ENCODE results near the gene CDH4. TPM values are rescaled to one million over a fixed set of nuclear protein-coding genes. Genes with fewer than 3 reads are reported as not detected.

The CDH4 gene
- total RNA-seq, 4 donors from 2014 or later, result 0.71 to 4.2 (median 2.9) TPM

DNA sequence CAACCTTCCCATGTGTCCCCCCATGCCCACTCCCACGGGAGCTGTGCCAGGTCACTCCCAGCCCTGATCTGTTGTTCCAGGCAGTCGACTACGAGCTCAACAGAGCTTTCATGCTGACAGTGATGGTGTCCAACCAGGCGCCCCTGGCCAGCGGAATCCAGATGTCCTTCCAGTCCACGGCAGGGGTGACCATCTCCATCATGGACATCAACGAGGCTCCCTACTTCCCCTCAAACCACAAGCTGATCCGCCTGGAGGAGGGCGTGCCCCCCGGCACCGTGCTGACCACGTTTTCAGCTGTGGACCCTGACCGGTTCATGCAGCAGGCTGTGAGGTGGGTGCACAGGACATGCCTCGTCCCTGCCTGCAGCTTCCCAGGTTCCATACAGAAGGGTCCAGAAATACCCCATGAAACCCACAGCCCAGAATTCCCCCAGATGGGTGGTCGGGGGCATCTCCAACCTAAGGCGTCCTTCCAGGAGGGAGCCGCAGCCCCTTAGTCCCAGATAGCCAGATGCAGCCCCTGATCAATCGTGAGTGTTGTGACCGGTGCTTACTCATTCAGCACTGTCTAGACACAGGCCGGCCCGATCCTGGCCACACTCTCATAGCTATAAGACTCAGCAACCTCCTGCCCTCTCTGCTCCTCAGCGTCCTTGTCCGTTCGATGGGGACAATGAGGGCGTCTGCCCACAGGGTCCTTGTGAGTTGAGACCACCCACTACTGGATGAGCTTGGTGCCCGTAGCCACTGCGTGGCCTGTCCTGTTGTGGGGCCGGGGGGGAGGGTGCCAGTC lies 671.5 kb downstream of the CDH4 start:
- WGBS, 2 donors, result 82 to 84% methylated on average over 19 to 28 of the region's 28 CpGs
- TF ChIP-seq, protein P1, sequence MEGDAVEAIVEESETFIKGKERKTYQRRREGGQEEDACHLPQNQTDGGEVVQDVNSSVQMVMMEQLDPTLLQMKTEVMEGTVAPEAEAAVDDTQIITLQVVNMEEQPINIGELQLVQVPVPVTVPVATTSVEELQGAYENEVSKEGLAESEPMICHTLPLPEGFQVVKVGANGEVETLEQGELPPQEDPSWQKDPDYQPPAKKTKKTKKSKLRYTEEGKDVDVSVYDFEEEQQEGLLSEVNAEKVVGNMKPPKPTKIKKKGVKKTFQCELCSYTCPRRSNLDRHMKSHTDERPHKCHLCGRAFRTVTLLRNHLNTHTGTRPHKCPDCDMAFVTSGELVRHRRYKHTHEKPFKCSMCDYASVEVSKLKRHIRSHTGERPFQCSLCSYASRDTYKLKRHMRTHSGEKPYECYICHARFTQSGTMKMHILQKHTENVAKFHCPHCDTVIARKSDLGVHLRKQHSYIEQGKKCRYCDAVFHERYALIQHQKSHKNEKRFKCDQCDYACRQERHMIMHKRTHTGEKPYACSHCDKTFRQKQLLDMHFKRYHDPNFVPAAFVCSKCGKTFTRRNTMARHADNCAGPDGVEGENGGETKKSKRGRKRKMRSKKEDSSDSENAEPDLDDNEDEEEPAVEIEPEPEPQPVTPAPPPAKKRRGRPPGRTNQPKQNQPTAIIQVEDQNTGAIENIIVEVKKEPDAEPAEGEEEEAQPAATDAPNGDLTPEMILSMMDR (IDR thresholded peaks at IDR 0.05), result no peak
- no peak for TF ChIP-seq POLR2A (IDR thresholded peaks at IDR 0.05)
- H3K4me3 ChIP-seq (ENCODE audit: low read depth, poor library complexity, severe bottlenecking), result no peak overlapping the region
- DNase-seq (ENCODE audit: low spot score in 2 of 2), result no peak
- intact Hi-C loops (cut with DNase I; ENCODE audit: low total_unique reads), result no loop called here

DNA sequence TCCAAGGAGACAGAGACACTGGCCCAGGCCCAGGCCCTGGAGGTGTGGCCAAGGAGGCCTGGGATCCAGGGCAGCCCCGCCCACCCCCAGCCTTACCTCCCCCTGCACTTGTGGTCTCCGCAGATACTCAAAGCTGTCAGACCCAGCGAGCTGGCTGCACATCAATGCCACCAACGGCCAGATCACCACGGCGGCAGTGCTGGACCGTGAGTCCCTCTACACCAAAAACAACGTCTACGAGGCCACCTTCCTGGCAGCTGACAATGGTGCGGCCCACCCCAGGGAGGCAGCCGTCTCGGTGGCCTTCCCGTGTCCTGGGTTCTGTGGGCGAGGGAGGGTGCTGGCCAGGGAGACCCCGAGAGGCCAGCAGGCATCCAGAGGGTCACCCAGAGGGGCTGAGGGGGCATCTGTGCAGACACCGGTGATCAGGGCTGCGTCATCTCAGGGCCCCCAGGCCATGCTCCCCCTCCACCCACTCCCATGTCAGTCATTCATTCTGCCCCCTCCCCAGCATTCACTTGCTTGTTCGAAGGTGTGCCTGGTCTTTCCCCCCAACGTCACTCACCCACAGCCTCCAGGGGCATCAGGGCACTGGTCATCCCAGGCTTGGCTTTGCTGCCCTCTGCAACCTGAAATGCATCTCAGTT lies 672.3 kb downstream of the CDH4 start:
- no peak for DNase-seq (ENCODE audit: low spot score in 2 of 2)
- no peak overlapping the region for H3K4me3 ChIP-seq (ENCODE audit: low read depth, poor library complexity, severe bottlenecking)
- 85 to 88% methylated on average over 13 to 15 of the region's 19 CpGs for WGBS, 2 donors
- TF ChIP-seq, protein P1 (IDR thresholded peaks at IDR 0.05), result no peak
- TF ChIP-seq POLR2A (IDR thresholded peaks at IDR 0.05), result no peak
- intact Hi-C loops (cut with DNase I; ENCODE audit: low total_unique reads), result no loop called here

DNA sequence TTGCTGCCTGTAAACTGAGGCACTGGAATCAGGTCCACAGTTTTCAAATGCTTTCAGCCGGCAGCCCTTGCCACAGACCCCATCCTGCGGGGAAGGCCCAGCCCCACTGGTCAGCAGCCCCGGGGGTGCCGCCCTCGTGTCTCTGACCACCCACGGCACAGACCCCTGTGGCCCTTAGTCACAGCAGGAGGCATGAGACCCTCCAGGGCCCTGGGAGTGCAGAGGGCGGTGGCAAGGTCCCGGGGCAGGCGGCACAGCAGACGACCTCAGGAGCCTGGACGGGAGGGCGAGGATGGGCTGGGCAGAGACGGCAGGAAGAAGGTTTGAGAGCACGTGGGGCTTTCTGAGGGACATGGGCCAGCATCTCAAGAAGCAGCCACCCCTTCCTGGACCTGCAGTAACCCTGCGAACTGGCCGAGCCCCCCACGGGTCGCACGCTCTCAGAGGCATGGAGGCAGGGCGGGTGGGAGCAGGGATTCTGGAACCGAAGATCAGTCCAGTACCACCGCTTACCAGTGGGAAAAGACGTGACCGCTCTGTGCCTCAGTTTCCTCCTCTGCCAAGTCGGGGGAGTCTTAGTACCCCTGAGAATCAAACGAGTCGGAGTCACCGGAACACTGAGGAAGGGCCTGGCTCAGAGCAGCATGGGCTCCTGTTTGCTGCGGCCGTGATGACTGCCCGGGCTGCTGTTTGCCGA lies 672.9 kb downstream of the CDH4 start:
- no peak for DNase-seq (ENCODE audit: low spot score in 2 of 2)
- 86 to 89% methylated on average over 32 of the region's 32 CpGs for WGBS, 2 donors
- TF ChIP-seq POLR2A (IDR thresholded peaks at IDR 0.05), result no peak
- TF ChIP-seq, protein P1 (IDR thresholded peaks at IDR 0.05), result no peak
- intact Hi-C loops (cut with DNase I; ENCODE audit: low total_unique reads), result no loop called here
- no peak overlapping the region for H3K4me3 ChIP-seq (ENCODE audit: low read depth, poor library complexity, severe bottlenecking)

DNA sequence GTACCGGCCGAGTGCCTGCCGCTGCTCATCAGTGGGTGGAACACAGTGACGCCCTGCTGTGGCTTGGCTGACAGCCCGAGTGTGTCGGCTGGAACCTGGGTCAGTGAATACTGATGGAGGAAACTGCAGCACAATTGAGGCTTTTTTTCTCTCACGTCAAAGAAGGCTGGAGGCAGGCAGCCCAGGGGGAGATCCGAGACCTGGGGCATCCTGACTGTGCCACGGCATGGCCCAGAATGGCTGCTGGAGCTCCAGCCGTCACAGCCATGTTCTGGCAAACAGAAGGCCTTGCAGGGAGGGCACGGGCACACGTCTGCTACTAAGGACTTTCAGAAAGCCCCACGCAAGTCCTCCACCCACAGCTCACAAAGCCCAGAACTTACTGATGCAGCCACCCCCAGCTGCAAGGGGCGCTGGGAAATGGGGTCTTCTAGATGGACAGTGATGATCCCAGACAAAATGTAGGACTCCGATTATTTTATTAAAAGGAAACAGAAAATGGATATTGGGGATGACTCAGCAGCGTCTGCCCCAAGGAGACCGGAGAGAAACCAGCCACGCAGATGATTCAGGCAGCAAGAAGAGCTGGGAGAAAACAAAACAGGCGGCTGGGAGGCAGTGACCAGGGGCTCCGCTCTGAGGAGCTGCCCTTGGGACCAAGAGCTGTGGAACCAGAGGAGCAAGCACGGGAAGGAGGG lies 673.6 kb downstream of the CDH4 start:
- H3K4me3 ChIP-seq (ENCODE audit: low read depth, poor library complexity, severe bottlenecking), result no peak overlapping the region
- DNase-seq (ENCODE audit: low spot score in 2 of 2), result no peak
- WGBS, 2 donors, result 82% methylated on average over 19 to 20 of the region's 21 CpGs
- TF ChIP-seq, protein P1 (IDR thresholded peaks at IDR 0.05), result no peak
- TF ChIP-seq POLR2A (IDR thresholded peaks at IDR 0.05), result no peak
- intact Hi-C loops (cut with DNase I; ENCODE audit: low total_unique reads), result no loop called here

DNA sequence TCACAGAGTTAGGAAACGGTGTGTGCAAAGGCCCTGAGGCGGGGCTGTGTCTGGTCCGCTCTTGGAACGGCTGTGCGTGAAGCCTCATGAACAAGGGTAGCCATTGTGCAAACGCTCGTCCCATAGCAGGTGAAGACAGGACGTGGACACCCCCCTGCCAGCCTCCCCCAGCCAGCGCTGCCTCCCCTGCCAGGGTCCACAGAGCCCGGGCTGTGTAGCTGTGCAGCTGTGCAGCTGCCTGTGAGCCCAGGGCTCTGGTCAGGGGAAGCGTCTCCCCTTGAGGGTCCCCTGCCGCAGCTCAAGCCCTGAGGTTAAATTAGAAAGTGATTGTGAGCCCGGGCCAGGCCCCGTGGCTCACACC lies 674.2 kb downstream of the CDH4 start:
- WGBS, 2 donors, result 86 to 88% methylated on average over 10 to 14 of the region's 14 CpGs
- TF ChIP-seq, protein P1 (IDR thresholded peaks at IDR 0.05), result no peak
- TF ChIP-seq POLR2A (IDR thresholded peaks at IDR 0.05), result no peak
- no peak for DNase-seq (ENCODE audit: low spot score in 2 of 2)
- intact Hi-C loops (cut with DNase I; ENCODE audit: low total_unique reads), result no loop called here
- H3K4me3 ChIP-seq (ENCODE audit: low read depth, poor library complexity, severe bottlenecking), result no peak overlapping the region
